GM12801 (cell line): Measurements from ENCODE around the gene VN1R5.

Experiments used
- CTCF ChIP-seq: IDR thresholded peaks from one replicate; pipeline ENCODE4 v1.5.1; 2011; ENCODE audit warnings: control low read depth; ENCODE audit not compliant: insufficient read length; ENCODE audit errors: extremely low read depth

VN1R5 gene

GRCh38 chr1:247274605-247275256 is 18.9 kb downstream of the VN1R5 start:
- no peak for TF ChIP-seq CTCF

GRCh38 chr1:247277191-247277590 is 21.3 kb downstream of the VN1R5 start:
- TF ChIP-seq CTCF: no peak

GRCh38 chr1:247281001-247281574 is 25.2 kb downstream of the VN1R5 start:
- TF ChIP-seq CTCF: no peak

- no peak for TF ChIP-seq CTCF
These were observed 30.3 kb downstream of the VN1R5 start for GRCh38 chr1:247286134-247286670.

GRCh38 chr1:247287460-247287859 is 31.6 kb downstream of the VN1R5 start:
- no peak for TF ChIP-seq CTCF

GRCh38 chr1:247288341-247288740 is 32.5 kb downstream of the VN1R5 start:
- no peak for TF ChIP-seq CTCF

- no peak for TF ChIP-seq CTCF
These were observed 34.7 kb downstream of the VN1R5 start for GRCh38 chr1:247290576-247290975.
